ENCODE results near the gene HOXA2.

The HOXA2 gene

GRCh38 chr7:27088002-27088922, 14.2 kb downstream of the HOXA2 start:
- H3K36me3 ChIP-seq (ENCODE audit: control insufficient read depth in 2 of 2, insufficient read depth in 1 of 2, low read length in 2 of 2): no peaks in the 10 kb centered on the region
- no peak for TF ChIP-seq BCL11A (tag by site-specific recombination; IDR thresholded peaks at IDR 0.05; ENCODE audit: low read depth)
- no peak for TF ChIP-seq ZNF580 (tag by site-specific recombination; IDR thresholded peaks at IDR 0.05)
- TF ChIP-seq ZNF514 (tag by site-specific recombination; IDR thresholded peaks at IDR 0.05): no peak
- TF ChIP-seq ZNF223 (tag by site-specific recombination; IDR thresholded peaks at IDR 0.05): no peak
- TF ChIP-seq ZNF670 (tag by site-specific recombination; IDR thresholded peaks at IDR 0.05; ENCODE audit: low read depth): no peak
- no peak for TF ChIP-seq PATZ1 (tag by site-specific recombination; IDR thresholded peaks at IDR 0.05)
- TF ChIP-seq ZBTB20 (tag by site-specific recombination; IDR thresholded peaks at IDR 0.05): no peak
- TF ChIP-seq RBAK (tag by site-specific recombination; IDR thresholded peaks at IDR 0.05): no peak
- H3K9me3 ChIP-seq (ENCODE audit: control insufficient read depth, insufficient read depth, low read depth, low read length): no peaks in the 10 kb centered on the region
- peaks cover 27% of the 10 kb centered on the region for H3K4me1 ChIP-seq (ENCODE audit: control insufficient read depth, insufficient read depth, low read length)
- no peak overlapping the region for H3K27ac ChIP-seq (ENCODE audit: extremely low read depth, low read depth, low read length)
- ChIA-PET POLR2A (no interaction called here), CTCF (no interaction called here)
- no peak overlapping the region for H3K4me3 ChIP-seq (ENCODE audit: low read depth, low read length)

GRCh38 chr7:27083646-27084045, 18.8 kb downstream of the HOXA2 start:
- TF ChIP-seq ZNF555 (tag by site-specific recombination; conservative IDR thresholded peaks at IDR 0.05) (no peak), ZNF174 (tag by site-specific recombination; IDR thresholded peaks at IDR 0.05) (no peak), ZSCAN16 (tag by site-specific recombination; IDR thresholded peaks at IDR 0.05) (no peak), SCRT2 (tag by site-specific recombination; IDR thresholded peaks at IDR 0.05) (peak; percentile 64; the same call in 1 of the 2 replicates), PRDM1 (tag by site-specific recombination; IDR thresholded peaks at IDR 0.05) (0 out of 2 replicates have a peak, but pooled peaks have one; percentile 12)
- Histone ChIP-seq H3K4me1 (ENCODE audit: control insufficient read depth, insufficient read depth, low read length) (peaks cover 2% of the 10 kb centered on the region; the same call in 1 of the 2 replicates), H3K9me3 (ENCODE audit: control insufficient read depth, insufficient read depth, low read depth, low read length) (no peaks in the 10 kb centered on the region), H3K36me3 (ENCODE audit: control insufficient read depth in 2 of 2, insufficient read depth in 1 of 2, low read length in 2 of 2) (no peaks in the 10 kb centered on the region), H3K27ac (ENCODE audit: extremely low read depth, low read depth, low read length) (no peak overlapping the region), H3K4me3 (ENCODE audit: low read depth, low read length) (no peak overlapping the region)
- POLR2A ChIA-PET: interaction anchor here (1.1 to 1.4 kb wide), 3 partner anchors 10 to 30 kb away, joined by 3 to 4 read pairs (median 4); no protein-coding TSS in a partner anchor
- CTCF ChIA-PET: interaction anchor here (0.7 to 1.2 kb wide), 3 partner anchors 37 to 224 kb away, joined by 3 read pairs; partner anchors contain the start of gene HOXA5

GRCh38 chr7:27082171-27082570, 20.3 kb downstream of the HOXA2 start:
- H3K36me3 ChIP-seq (ENCODE audit: control insufficient read depth in 2 of 2, insufficient read depth in 1 of 2, low read length in 2 of 2): no peaks in the 10 kb centered on the region
- no peak overlapping the region for H3K4me3 ChIP-seq (ENCODE audit: low read depth, low read length)
- no peak overlapping the region for H3K27ac ChIP-seq (ENCODE audit: extremely low read depth, low read depth, low read length)
- CTCF ChIA-PET: interaction anchor here (1.2 kb wide), 1 partner anchor 62 kb away, joined by 3 read pairs; the partner anchor contains the start of gene HOXA5
- TF ChIP-seq PRDM10 (tag by site-specific recombination; IDR thresholded peaks at IDR 0.05) (0 out of 2 replicates have a peak, but pooled peaks have one; percentile 19), ZNF792 (tag by site-specific recombination; IDR thresholded peaks at IDR 0.05) (no peak)
- POLR2A ChIA-PET: no interaction called here
- H3K9me3 ChIP-seq (ENCODE audit: control insufficient read depth, insufficient read depth, low read depth, low read length): no peaks in the 10 kb centered on the region
- peaks cover 2% of the 10 kb centered on the region; the same call in 1 of the 2 replicates for H3K4me1 ChIP-seq (ENCODE audit: control insufficient read depth, insufficient read depth, low read length)

Measured in HEK293 (cell line).